Right lung (tissue), 5 donors: Measurements from ENCODE around the gene SMIM13. TPM values are rescaled to one million over a fixed set of nuclear protein-coding genes. Genes with fewer than 3 reads are reported as not detected.

ENCODE experiments used
- DNase-seq, 2 donors: peaks; one replicate each; pipeline ENCODE4 v3.0.0-alpha.2; 2013
- polyA plus RNA-seq, 5 donors: library from polyadenylated mRNA; unstranded; fragments of 120-200 nt; gene quantifications; one replicate each; pipeline versions ENCODE4 v1.2.1 to v1.2.3, GENCODE V29; 2013; ENCODE audit warnings: inconsistent platforms in 1 of 5, low replicate concordance in 1 of 5; ENCODE audit not compliant: insufficient read length in 5 of 5, insufficient read depth in 1 of 5

SMIM13 gene
- polyA plus RNA-seq, 5 donors, result 12.9 to 17.5 (median 16.4) TPM

GRCh38 chr6:11120271-11121005 is 26.8 kb downstream of the SMIM13 start:
- DNase-seq, result no peak

- no peak for DNase-seq
Observed at GRCh38 chr6:11121851-11122250, 28.2 kb downstream of the SMIM13 start.

- DNase-seq, result no peak
Observed at GRCh38 chr6:11122380-11122779, 28.7 kb downstream of the SMIM13 start.

GRCh38 chr6:11123978-11124377 is 30.3 kb downstream of the SMIM13 start:
- DNase-seq, result no peak

- no peak for DNase-seq
Observed at GRCh38 chr6:11126876-11127275, 33.2 kb downstream of the SMIM13 start.

GRCh38 chr6:11128608-11129007 is 35.0 kb downstream of the SMIM13 start:
- no peak for DNase-seq

- no peak for DNase-seq
Observed at GRCh38 chr6:11129908-11130565, 36.4 kb downstream of the SMIM13 start.

GRCh38 chr6:11130605-11131004 is 37.0 kb downstream of the SMIM13 start:
- DNase-seq, result no peak

GRCh38 chr6:11132194-11132888 is 38.7 kb downstream of the SMIM13 start:
- no peak for DNase-seq

- no peak for DNase-seq
Observed at GRCh38 chr6:11133281-11133680, 39.6 kb downstream of the SMIM13 start.

GRCh38 chr6:11136809-11137208 is 43.2 kb downstream of the SMIM13 start:
- DNase-seq, result no peak

GRCh38 chr6:11139051-11139960 is 45.7 kb downstream of the SMIM13 start:
- no peak for DNase-seq

GRCh38 chr6:11140056-11140455 is 46.4 kb downstream of the SMIM13 start:
- no peak for DNase-seq

GRCh38 chr6:11141295-11141694 is 47.7 kb downstream of the SMIM13 start:
- DNase-seq, result no peak

GRCh38 chr6:11142296-11143027 is 48.8 kb downstream of the SMIM13 start:
- no peak for DNase-seq

GRCh38 chr6:11143394-11144371 is 50.0 kb downstream of the SMIM13 start:
- no peak for DNase-seq

- DNase-seq, result peak; percentile 41 to 60
Observed at GRCh38 chr6:11144393-11144851, 50.8 kb downstream of the SMIM13 start.

GRCh38 chr6:11146117-11146826 is 52.6 kb downstream of the SMIM13 start:
- DNase-seq, result no peak

GRCh38 chr6:11149551-11149950 is 55.9 kb downstream of the SMIM13 start:
- DNase-seq, result no peak
